Naive thymus-derived CD8-positive, alpha-beta T cell (primary cell): ENCODE results near the gene GALNS. TPM values are rescaled to one million over a fixed set of nuclear protein-coding genes. Genes with fewer than 3 reads are reported as not detected.
"Not testable (repeated sequence)": the region's sequence is repeated elsewhere in the genome, so short reads cannot be mapped to it uniquely, and the experiment has no call there.

Experiments used
- ATAC-seq, 2 donors: fragments of 150-1000 bp; cut with Tn5 transposase in 1 of 2; sonication (Bioruptor Pico), chemical (Tn5 transposase) in 1 of 2; 1 replicate in 1 of 2; 2 replicates in 1 of 2; pipeline ENCODE4 v1.10.0; 2021; ENCODE audit warnings: mild to moderate bottlenecking in 2 of 2, moderate library complexity in 2 of 2
- POLR2A ChIA-PET: fragments of 350-600 bp; sonication (Branson Sonifier 250); formaldehyde crosslinking; loops from one replicate; lab custom pipeline; 2021; ENCODE audit warnings: antibody characterized with exemption; lab: Charles Lee
- DNase-seq, 10 donors: peaks; one replicate each; pipeline versions ENCODE4 v3.0.0 to v3.0.0-alpha.2; 2020 to 2022
- H3K27ac Mint-ChIP-seq, 10 donors: one replicate each; pipeline ENCODE4 v1.8.0; 2020 to 2022; ENCODE audit warnings: mild to moderate bottlenecking in 10 of 10, mixed read lengths in 10 of 10, moderate library complexity in 4 of 10, inconsistent platforms in 1 of 10
- H3K27me3 Mint-ChIP-seq, 5 donors: one replicate each; pipeline ENCODE4 v1.8.0; 2021 to 2022; ENCODE audit warnings: mixed read lengths in 5 of 5
- H3K36me3 Mint-ChIP-seq, 3 donors: one replicate each; pipeline ENCODE4 v1.8.0; 2020 to 2022; ENCODE audit warnings: mixed read lengths in 3 of 3, mild to moderate bottlenecking in 2 of 3, inconsistent platforms in 1 of 3
- H3K4me1 Mint-ChIP-seq, 4 donors: one replicate each; pipeline ENCODE4 v1.8.0; 2021 to 2022; ENCODE audit warnings: mixed read lengths in 4 of 4
- H3K4me3 Mint-ChIP-seq, 10 donors: one replicate each; pipeline ENCODE4 v1.8.0; 2020 to 2022; ENCODE audit warnings: mild to moderate bottlenecking in 10 of 10, mixed read lengths in 10 of 10, moderate library complexity in 6 of 10, inconsistent platforms in 1 of 10
- H3K9me3 Mint-ChIP-seq, 9 donors: one replicate each; pipeline ENCODE4 v1.8.0; 2020 to 2022; ENCODE audit warnings: mixed read lengths in 9 of 9, mild to moderate bottlenecking in 3 of 9, inconsistent platforms in 1 of 9, moderate library complexity in 1 of 9
- polyA plus RNA-seq, 3 donors: library from polyadenylated mRNA; unstranded; fragments of 300-500 nt; fragmentation: Illumina TruSeq; gene quantifications; one replicate each; pipeline ENCODE4 v1.2.3, GENCODE V29; 2021
- total RNA-seq, 8 experiments: library from RNA in 2 of 8; stranded (reverse) in 2 of 8; gene quantifications; one replicate each; pipeline ENCODE4 v1.2.3 and lab custom pipeline; 2021 to 2026

The GALNS gene
- total and polyA plus RNA-seq, 5 experiments from 2014 or later: 7.8 to 53.5 (median 11.9) TPM

DNA sequence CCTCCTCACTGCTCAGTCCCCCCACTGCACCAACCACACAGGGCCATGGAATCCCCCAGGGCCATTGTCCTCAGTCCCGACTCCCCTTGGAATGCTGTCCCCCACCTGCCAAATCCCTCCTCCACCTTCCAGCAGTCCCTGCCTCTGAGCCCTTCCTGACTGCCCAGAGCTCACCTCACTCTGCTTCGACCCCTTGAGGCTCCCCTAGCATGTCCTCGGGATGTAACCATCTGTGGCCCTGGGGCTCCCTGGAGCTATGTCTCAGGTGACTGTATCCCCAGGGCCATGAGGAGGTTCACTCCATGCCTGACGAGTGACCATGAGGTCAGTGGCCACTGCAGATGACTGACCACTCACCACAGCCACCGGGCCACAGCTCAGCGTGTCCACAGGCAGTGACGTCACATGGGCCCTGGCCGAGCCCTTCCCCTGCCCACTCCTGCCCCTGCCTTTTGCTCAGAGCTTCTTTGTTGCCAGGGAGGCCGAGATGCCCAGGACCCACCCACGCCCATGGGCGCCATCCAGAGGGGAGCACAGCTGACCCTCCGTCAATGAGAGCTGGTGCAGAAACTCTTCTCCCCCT lies 64.0 kb downstream of the GALNS start:
- H3K27ac Mint-ChIP-seq: peak overlapping the region; percentile 3 to 93 (median 82)
- DNase-seq: no peak
- POLR2A ChIA-PET: interaction anchor here (0.5 to 3.9 kb wide), 11 partner anchors 22 to 423 kb away, joined by 3 to 17 read pairs (median 3); partner anchors contain the start of genes GALNS and TRAPPC2L
- H3K4me3 Mint-ChIP-seq: peak overlapping the region in 8 of 10 donors; percentile 24 to 82 (median 60)
- H3K36me3 Mint-ChIP-seq: no peaks in the 10 kb centered on the region
- peaks cover 15 to 65% (median 56%) of the 10 kb centered on the region in 4 donors for H3K4me1 Mint-ChIP-seq
- ATAC-seq: no peak
- H3K27me3 Mint-ChIP-seq: no peaks in the 10 kb centered on the region
- no peaks in the 10 kb centered on the region for H3K9me3 Mint-ChIP-seq

- H3K36me3 Mint-ChIP-seq: no peaks in the 10 kb centered on the region
- no peaks in the 10 kb centered on the region for H3K9me3 Mint-ChIP-seq
- POLR2A ChIA-PET: interaction anchor here (1.3 to 3.9 kb wide), 5 partner anchors 30 to 89 kb away, joined by 3 to 17 read pairs (median 4); partner anchors contain the start of genes GALNS and TRAPPC2L
- peak overlapping the region in 6 of 10 donors; percentile 50 to 71 (median 62) for H3K4me3 Mint-ChIP-seq
- H3K27me3 Mint-ChIP-seq: no peaks in the 10 kb centered on the region
- H3K4me1 Mint-ChIP-seq: peaks cover 15 to 65% (median 56%) of the 10 kb centered on the region in 4 donors
- peak; percentile 11 to 12 for ATAC-seq
- no peak for DNase-seq
- peak overlapping the region in 8 of 10 donors; percentile 57 to 93 (median 82) for H3K27ac Mint-ChIP-seq
These were observed 64.6 kb downstream of the GALNS start for GRCh38 chr16:88792078-88792550.

DNA sequence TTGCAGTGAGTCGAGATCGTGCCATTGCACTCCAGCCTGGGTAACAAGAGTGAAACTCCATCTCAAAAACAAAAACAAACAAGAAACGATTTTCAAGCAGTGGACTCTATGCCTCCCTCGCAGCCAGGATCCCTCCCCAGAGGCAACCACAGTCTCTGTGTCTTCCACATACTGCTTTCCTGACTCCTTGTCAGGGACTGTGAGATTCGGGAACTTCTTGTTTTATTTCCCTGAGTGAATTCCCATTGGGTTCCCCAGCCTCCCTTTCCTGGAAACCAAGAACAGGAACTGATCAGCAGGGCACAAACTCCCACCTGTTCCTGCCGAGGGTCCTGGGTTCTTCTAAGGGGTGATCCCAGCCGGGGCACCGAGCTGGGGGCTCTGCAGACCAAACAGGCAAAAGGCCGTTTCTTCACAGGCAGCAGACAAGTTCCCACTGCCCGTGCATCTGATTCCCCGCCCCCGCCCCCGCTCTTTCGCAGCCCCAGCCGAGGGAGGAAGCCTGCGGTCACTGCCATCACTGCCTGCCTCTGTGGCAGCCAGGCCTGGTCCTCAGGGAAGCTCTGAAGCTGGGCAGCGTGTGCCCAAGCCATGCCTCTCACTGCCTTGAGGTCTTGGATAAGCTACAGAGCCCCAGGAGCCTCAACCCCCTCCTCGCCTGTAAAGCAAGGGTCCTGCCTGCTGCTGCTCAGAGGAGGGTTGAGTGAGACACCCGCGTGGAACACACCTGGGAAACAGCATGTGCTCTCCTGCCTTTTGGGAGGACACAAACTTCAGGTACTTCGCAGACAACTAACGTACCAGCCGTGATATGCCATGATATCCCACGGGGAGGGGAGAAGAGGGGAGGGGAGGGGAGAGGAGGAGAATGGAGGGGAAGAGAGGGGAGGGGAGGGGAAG lies 66.2 kb downstream of the GALNS start:
- peak overlapping the region; percentile 70 to 97 (median 86) for H3K27ac Mint-ChIP-seq
- ATAC-seq (peak; percentile 58 to 65), DNase-seq (peak in 7 of 10 donors; percentile 35 to 54 (median 49))
- H3K4me3 Mint-ChIP-seq: peak overlapping the region; percentile 39 to 87 (median 70)
- no peaks in the 10 kb centered on the region for H3K9me3 Mint-ChIP-seq
- peaks cover 15 to 60% (median 56%) of the 10 kb centered on the region in 4 donors for H3K4me1 Mint-ChIP-seq
- H3K27me3 Mint-ChIP-seq: no peaks in the 10 kb centered on the region
- POLR2A ChIA-PET: interaction anchor here (0.8 kb wide), 1 partner anchor 20 kb away, joined by 3 read pairs; no protein-coding TSS in a partner anchor
- H3K36me3 Mint-ChIP-seq: no peaks in the 10 kb centered on the region

GRCh38 chr16:88789594-88789993 lies 67.2 kb downstream of the GALNS start:
- POLR2A ChIA-PET: interaction anchor here (0.8 to 2.6 kb wide), 3 partner anchors 10 to 52 kb away, joined by 3 to 9 read pairs (median 4); no protein-coding TSS in a partner anchor
- no peak for DNase-seq

GRCh38 chr16:88788749-88789148 lies 68.0 kb downstream of the GALNS start:
- POLR2A ChIA-PET: interaction anchor here (0.7 to 3.9 kb wide), 4 partner anchors 11 to 51 kb away, joined by 3 to 27 read pairs (median 6); partner anchors contain the start of gene APRT
- not testable (repeated sequence) for ATAC-seq, H3K9me3 Mint-ChIP-seq, H3K36me3 Mint-ChIP-seq, DNase-seq, H3K4me3 Mint-ChIP-seq, H3K27me3 Mint-ChIP-seq
- peak overlapping the region in 2 of 10 donors; percentile 22 to 76 for H3K27ac Mint-ChIP-seq
- peaks cover 15 to 52% (median 43%) of the 10 kb centered on the region in 4 donors for H3K4me1 Mint-ChIP-seq

More at GRCh38 chr16:88789594-88789993, 67.2 kb downstream of the GALNS start:
- ATAC-seq: no peak
- H3K27ac Mint-ChIP-seq: peak overlapping the region; percentile 70 to 97 (median 84)
- H3K4me3 Mint-ChIP-seq: peak overlapping the region in 9 of 10 donors; percentile 40 to 87 (median 70)
- no peaks in the 10 kb centered on the region for H3K36me3 Mint-ChIP-seq
- H3K4me1 Mint-ChIP-seq: peaks cover 15 to 54% (median 47%) of the 10 kb centered on the region in 4 donors
- no peaks in the 10 kb centered on the region for H3K9me3 Mint-ChIP-seq
- no peaks in the 10 kb centered on the region for H3K27me3 Mint-ChIP-seq

DNA sequence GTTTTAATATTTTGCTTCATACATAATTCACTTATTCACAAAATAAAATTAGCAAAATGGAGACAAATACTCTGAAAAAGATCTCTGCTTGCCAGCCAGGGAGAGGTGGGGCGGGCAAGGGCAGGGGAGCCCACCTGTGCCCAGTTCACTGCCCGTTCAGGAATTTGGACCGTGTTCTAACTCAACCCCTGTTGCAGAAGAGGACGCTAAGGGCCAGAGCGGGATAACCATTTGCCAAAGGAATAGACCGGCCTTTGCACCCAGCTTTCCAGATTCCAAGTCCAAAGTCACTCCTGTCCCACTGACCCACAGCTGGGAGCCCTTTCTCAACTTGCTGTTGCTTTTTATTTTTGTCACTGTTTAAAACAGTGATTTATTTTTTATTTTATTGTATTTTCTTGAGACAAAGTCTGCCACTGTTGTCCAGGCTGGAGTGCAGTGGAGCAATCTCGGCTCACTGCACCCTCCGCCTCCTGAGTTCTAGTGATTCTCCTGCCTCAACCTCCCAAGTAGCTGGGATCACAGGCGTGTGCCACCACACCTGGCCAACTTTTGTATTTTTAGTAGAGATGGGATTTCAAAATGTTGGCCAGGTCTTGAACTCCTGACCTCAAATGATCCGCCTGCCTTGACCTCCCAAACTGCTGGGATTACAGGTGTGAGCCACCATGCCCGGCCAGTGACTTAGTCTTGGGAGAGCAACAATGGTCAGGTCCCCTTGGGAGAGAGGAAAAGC lies 69.0 kb downstream of the GALNS start:
- H3K27ac Mint-ChIP-seq: peak overlapping the region in 6 of 10 donors; percentile 32 to 87 (median 54)
- H3K36me3 Mint-ChIP-seq: no peaks in the 10 kb centered on the region
- peak overlapping the region in 4 of 10 donors; percentile 3 to 60 (median 34) for H3K4me3 Mint-ChIP-seq
- no peaks in the 10 kb centered on the region for H3K9me3 Mint-ChIP-seq
- no peak for ATAC-seq
- H3K27me3 Mint-ChIP-seq: no peaks in the 10 kb centered on the region
- DNase-seq: no peak
- POLR2A ChIA-PET: interaction anchor here (0.7 to 3.9 kb wide), 8 partner anchors 9 to 66 kb away, joined by 3 to 27 read pairs (median 3); partner anchors contain the start of gene APRT
- peaks cover 20 to 52% (median 44%) of the 10 kb centered on the region in 4 donors for H3K4me1 Mint-ChIP-seq

GRCh38 chr16:88785106-88785924 lies 71.4 kb downstream of the GALNS start, which contains the start of gene PIEZO1:
TSS of gene PIEZO1 (minus strand) at chr16:88785220. CDS start at chr16:88784964, 256 bp downstream.
- no peaks in the 10 kb centered on the region for H3K9me3 Mint-ChIP-seq
- POLR2A ChIA-PET: interaction anchor here (0.5 to 7.4 kb wide), 10 partner anchors 9 to 451 kb away, joined by 3 to 81 read pairs (median 12); partner anchors contain the start of genes APRT, CDT1, GALNS and TRAPPC2L
- peaks cover 20 to 52% (median 47%) of the 10 kb centered on the region in 4 donors for H3K4me1 Mint-ChIP-seq
- H3K27ac Mint-ChIP-seq: peak within 1 kb of the TSS in 6 of 10 donors; percentile 29 to 84 (median 72)
- DNase-seq: peak; percentile 73 to 91 (median 85)
- peak; percentile 72 to 73 for ATAC-seq
- peak within 1 kb of the TSS; percentile 61 to 89 (median 75) for H3K4me3 Mint-ChIP-seq
- H3K36me3 Mint-ChIP-seq: no peaks in the 10 kb centered on the region
- no peaks in the 10 kb centered on the region for H3K27me3 Mint-ChIP-seq

DNA sequence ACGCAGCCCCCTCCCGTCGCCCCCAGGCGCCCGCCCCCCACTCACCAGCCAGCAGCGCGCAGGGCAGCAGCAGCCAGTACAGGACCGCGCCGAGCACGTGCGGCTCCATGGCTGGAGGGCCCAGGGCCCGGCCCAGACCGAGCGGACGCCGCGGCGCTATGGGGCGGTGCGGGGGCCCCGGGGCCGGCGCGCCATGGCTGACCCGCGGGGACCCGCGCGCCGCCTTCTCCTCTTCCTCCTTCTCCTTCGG lies 72.0 kb downstream of the GALNS start:
- no peak for DNase-seq
- Mint-ChIP-seq H3K27me3 (no peaks in the 10 kb centered on the region), H3K9me3 (no peaks in the 10 kb centered on the region), H3K4me3 (peak overlapping the region in 1 of 10 donors; percentile 63), H3K36me3 (no peaks in the 10 kb centered on the region), H3K4me1 (peaks cover 20 to 52% (median 47%) of the 10 kb centered on the region in 4 donors), H3K27ac (no peak overlapping the region)
- ATAC-seq: peak; percentile 13 to 37
- POLR2A ChIA-PET: interaction anchor here (0.6 to 7.4 kb wide), 11 partner anchors 9 to 73 kb away, joined by 3 to 81 read pairs (median 11); partner anchors contain the start of genes APRT, CDT1, GALNS and TRAPPC2L

GRCh38 chr16:88784074-88784855 lies 72.5 kb downstream of the GALNS start:
- peak overlapping the region; percentile 52 to 89 (median 75) for H3K4me3 Mint-ChIP-seq
- H3K4me1 Mint-ChIP-seq: peaks cover 19 to 52% (median 47%) of the 10 kb centered on the region in 4 donors
- no peaks in the 10 kb centered on the region for H3K9me3 Mint-ChIP-seq
- peak in 4 of 10 donors; percentile 38 to 47 (median 40) for DNase-seq
- H3K27me3 Mint-ChIP-seq: no peaks in the 10 kb centered on the region
- POLR2A ChIA-PET: interaction anchor here (1.0 to 7.4 kb wide), 8 partner anchors 10 to 73 kb away, joined by 3 to 81 read pairs (median 10); partner anchors contain the start of genes CDT1, GALNS and TRAPPC2L
- H3K27ac Mint-ChIP-seq: peak overlapping the region in 6 of 10 donors; percentile 53 to 94 (median 86)
- no peaks in the 10 kb centered on the region for H3K36me3 Mint-ChIP-seq
- peak; percentile 24 to 38 for ATAC-seq
